H1 (cell line): Measurements from ENCODE around the gene BSN. TPM values are rescaled to one million over a fixed set of nuclear protein-coding genes. Genes with fewer than 3 reads are reported as not detected.

Experiments
- CEBPB ChIP-seq: IDR thresholded peaks from 2 replicates; pipeline ENCODE4 v1.6.1; 2012; ENCODE audit warnings: low read depth, low read length
- CHD7 ChIP-seq: fragments of 300-600 bp; sonication (generic); IDR thresholded peaks from 2 replicates; pipeline ENCODE4 v1.7.1; 2012; ENCODE audit warnings: low read length, moderate library complexity, mild to moderate bottlenecking, inconsistent platforms; ENCODE audit not compliant: insufficient replicate concordance
- FOSL1 ChIP-seq: IDR thresholded peaks from 2 replicates; pipeline ENCODE4 v1.6.1; 2011; ENCODE audit warnings: mild to moderate bottlenecking, low read depth, low read length, moderate library complexity; ENCODE audit not compliant: insufficient read depth
- GABPA ChIP-seq: IDR thresholded peaks from 2 replicates; pipeline ENCODE4 v1.6.1; 2011; ENCODE audit warnings: mild to moderate bottlenecking, low read length, moderate library complexity, borderline replicate concordance; ENCODE audit not compliant: insufficient read depth
- KDM1A ChIP-seq: fragments of 200-600, 300-600 bp; sonication (generic); IDR thresholded peaks from 2 replicates; pipeline ENCODE4 v1.7.1; 2016; ENCODE audit warnings: mild to moderate bottlenecking, low read length, borderline replicate concordance
- NANOG ChIP-seq: IDR thresholded peaks from 2 replicates; pipeline ENCODE4 v1.6.1; 2011; ENCODE audit warnings: low read length, low read depth, mild to moderate bottlenecking, inconsistent platforms; ENCODE audit not compliant: insufficient read depth, poor library complexity, severe bottlenecking
- POLR2AphosphoS5 ChIP-seq: IDR thresholded peaks from 2 replicates; pipeline ENCODE4 v1.6.1; 2011; ENCODE audit warnings: low read depth, low read length
- SIN3A ChIP-seq, 2 experiments: IDR thresholded peaks in 1 of 2; conservative IDR thresholded peaks in 1 of 2; 2 replicates each; pipeline ENCODE4 v1.6.1; 2011 to 2012; ENCODE audit warnings: low read length in 2 of 2, improper control_type of control experiment in 1 of 2, low read depth in 1 of 2, mild to moderate bottlenecking in 1 of 2
- TEAD4 ChIP-seq: IDR thresholded peaks from 2 replicates; pipeline ENCODE4 v1.6.1; 2012; ENCODE audit warnings: low read depth, low read length, inconsistent platforms, mixed read lengths
- polyA plus RNA-seq, 7 experiments: library from polyadenylated mRNA; depleted of rRNA in 3 of 7; stranded (reverse) in 5 of 7; unstranded in 2 of 7; fragments of >200 nt in 5 of 7; fragments of 200-250 nt in 2 of 7; gene quantifications; 1 replicate in 5 of 7; 2 replicates in 1 of 7; 4 replicates in 1 of 7; pipeline versions ENCODE4 v1.2.1 to v1.2.3, GENCODE V29; 2011 to 2013; ENCODE audit warnings: missing spikeins in 2 of 7, mixed read lengths in 2 of 7
- total RNA-seq: library from RNA; stranded (reverse); fragmentation: NEBNext Ultra II Directional; extraction: Animal tissue kit (Norgen Biotek cat#: 25700); gene quantifications from 2 replicates; pipeline ENCODE4 v1.2.1, GENCODE V29; 2021

Gene BSN
- total and polyA plus RNA-seq, 2 of the 8 experiments (the other 6 are each of a cell fraction or from before 2014, with no cell fraction given), result 0.60 to 3.0 TPM

GRCh38 chr3:49523756-49524747, 30.2 kb upstream of the BSN start (continued):
- TF ChIP-seq CHD7 (no peak), POLR2AphosphoS5 (no peak), GABPA (no peak), TEAD4 (no peak), KDM1A (no peak), CEBPB (no peak), SIN3A (conservative IDR thresholded peaks at IDR 0.05 in 1 of 2, IDR thresholded peaks at IDR 0.05 in 1 of 2; ENCODE audit: low read depth in 1 of 2, low read length in 2 of 2) (no peak), NANOG (no peak), FOSL1 (no peak)
